GM19463 (cell line): ENCODE results near the gene TCF7L2.

Experiments
- ATAC-seq: cut with Tn5 transposase; IDR thresholded peaks from one replicate; pipeline ENCODE4 v1.9.1; 2021; ENCODE audit warnings: mild to moderate bottlenecking, moderate library complexity; ENCODE audit not compliant: unreplicated experiment

The TCF7L2 gene

GRCh38 chr10:113139699-113140098 is 189.7 kb downstream of the TCF7L2 start:
- ATAC-seq: no peak

- no peak for ATAC-seq
Observed at GRCh38 chr10:113140143-113141011, 190.3 kb downstream of the TCF7L2 start.

GRCh38 chr10:113142601-113143362 is 192.7 kb downstream of the TCF7L2 start:
- ATAC-seq: no peak

GRCh38 chr10:113144576-113144975 is 194.5 kb downstream of the TCF7L2 start:
- ATAC-seq: no peak

GRCh38 chr10:113148071-113148825 is 198.2 kb downstream of the TCF7L2 start:
- ATAC-seq: no peak

GRCh38 chr10:113148901-113149300 is 198.9 kb downstream of the TCF7L2 start:
- ATAC-seq: no peak

GRCh38 chr10:113149626-113150025 is 199.6 kb downstream of the TCF7L2 start:
- ATAC-seq: no peak

- ATAC-seq: no peak
Observed at GRCh38 chr10:113151190-113151666, 201.2 kb downstream of the TCF7L2 start.

- ATAC-seq: no peak
Observed at GRCh38 chr10:113153493-113154102, 203.6 kb downstream of the TCF7L2 start.

GRCh38 chr10:113157441-113157840 is 207.4 kb downstream of the TCF7L2 start:
- ATAC-seq: no peak

GRCh38 chr10:113158183-113158582 is 208.1 kb downstream of the TCF7L2 start:
- no peak for ATAC-seq

GRCh38 chr10:113159563-113159962 is 209.5 kb downstream of the TCF7L2 start:
- ATAC-seq: no peak

GRCh38 chr10:113160641-113161040 is 210.6 kb downstream of the TCF7L2 start:
- no peak for ATAC-seq

- no peak for ATAC-seq
Observed at GRCh38 chr10:113161066-113161465, 211.0 kb downstream of the TCF7L2 start.

GRCh38 chr10:113162960-113163359 is 212.9 kb downstream of the TCF7L2 start:
- ATAC-seq: no peak

GRCh38 chr10:113165673-113166072 is 215.6 kb downstream of the TCF7L2 start:
- no peak for ATAC-seq

GRCh38 chr10:113167702-113168101 is 217.7 kb downstream of the TCF7L2 start:
- ATAC-seq: no peak

- no peak for ATAC-seq
Observed at GRCh38 chr10:113168584-113168983, 218.5 kb downstream of the TCF7L2 start.

- no peak for ATAC-seq
Observed at GRCh38 chr10:113169111-113169510, 219.1 kb downstream of the TCF7L2 start.

- ATAC-seq: peak; percentile 89
Observed at GRCh38 chr10:113169853-113170460, 219.9 kb downstream of the TCF7L2 start.
